HCT116 (cell line): ENCODE results near the gene TFPT.

ENCODE experiments used
- CEBPB ChIP-seq: IDR thresholded peaks from 2 replicates; pipeline ENCODE4 v1.6.1; 2012; ENCODE audit warnings: low read depth
- EGR1 ChIP-seq: IDR thresholded peaks from 2 replicates; pipeline ENCODE4 v1.6.1; 2012; ENCODE audit warnings: low read depth
- MAX ChIP-seq: IDR thresholded peaks from 2 replicates; pipeline ENCODE4 v1.6.1; 2012
- POLR2A ChIP-seq: IDR thresholded peaks from 2 replicates; pipeline ENCODE4 v1.7.0; 2011; ENCODE audit warnings: borderline replicate concordance; ENCODE audit not compliant: insufficient read depth, insufficient read length; ENCODE audit errors: extremely low read depth
- POLR2AphosphoS5 ChIP-seq: IDR thresholded peaks from 2 replicates; pipeline ENCODE4 v1.6.1; 2011; ENCODE audit warnings: mild to moderate bottlenecking, low read depth, low read length, moderate library complexity
- YY1 ChIP-seq: IDR thresholded peaks from 2 replicates; pipeline ENCODE4 v1.6.1; 2011; ENCODE audit warnings: low read length, low read depth, moderate library complexity, mild to moderate bottlenecking; ENCODE audit not compliant: insufficient replicate concordance; ENCODE audit errors: extremely low read depth
- ZBTB33 ChIP-seq: IDR thresholded peaks from 2 replicates; pipeline ENCODE4 v1.6.1; 2011; ENCODE audit warnings: mild to moderate bottlenecking, low read length, moderate library complexity; ENCODE audit not compliant: insufficient replicate concordance; ENCODE audit errors: extremely low read depth
- TF ChIP-seq, protein P1 (sequence below), 3 experiments: fragments of 200-600 bp in 1 of 3; sonication (generic) in 1 of 3; IDR thresholded peaks in 2 of 3; conservative IDR thresholded peaks in 1 of 3; 2 replicates each; pipeline ENCODE4 v1.5.1; 2012 to 2017; ENCODE audit warnings: low read depth in 2 of 3, low read length in 2 of 3, antibody characterized with exemption in 1 of 3, borderline replicate concordance in 1 of 3, control low read depth in 1 of 3, mild to moderate bottlenecking in 1 of 3, mixed read lengths in 1 of 3, mixed run types in 1 of 3, moderate library complexity in 1 of 3; ENCODE audit not compliant: insufficient read depth in 1 of 3

DNA sequence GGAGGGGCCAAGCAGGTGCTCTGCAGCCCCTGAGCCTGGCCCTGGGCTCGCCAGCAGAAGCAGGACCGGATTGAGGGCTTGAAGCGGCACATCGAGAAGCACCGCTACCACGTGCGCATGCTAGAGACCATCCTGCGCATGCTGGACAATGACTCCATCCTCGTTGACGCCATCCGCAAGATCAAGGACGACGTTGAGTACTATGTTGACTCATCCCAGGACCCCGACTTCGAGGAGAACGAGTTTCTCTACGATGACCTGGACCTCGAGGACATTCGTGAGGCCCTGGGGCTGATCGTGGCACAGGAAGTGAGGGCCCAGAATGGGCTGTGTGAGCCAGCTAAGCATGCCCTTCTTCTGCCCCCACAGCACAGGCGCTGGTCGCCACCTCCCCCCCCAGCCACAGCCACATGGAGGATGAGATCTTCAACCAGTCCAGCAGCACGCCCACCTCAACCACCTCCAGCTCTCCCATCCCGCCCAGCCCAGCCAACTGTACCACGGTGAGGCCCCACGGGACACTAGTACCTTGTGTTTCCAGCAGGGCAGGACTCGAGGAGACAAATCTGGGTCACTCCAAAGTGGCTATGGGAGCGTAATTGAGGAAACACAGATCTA lies 30.2 kb upstream of the TFPT start:
- TF ChIP-seq POLR2AphosphoS5 (no peak), EGR1 (no peak), YY1 (no peak), ZBTB33 (no peak), MAX (no peak), POLR2A (no peak), CEBPB (no peak)
- TF ChIP-seq, protein P1, sequence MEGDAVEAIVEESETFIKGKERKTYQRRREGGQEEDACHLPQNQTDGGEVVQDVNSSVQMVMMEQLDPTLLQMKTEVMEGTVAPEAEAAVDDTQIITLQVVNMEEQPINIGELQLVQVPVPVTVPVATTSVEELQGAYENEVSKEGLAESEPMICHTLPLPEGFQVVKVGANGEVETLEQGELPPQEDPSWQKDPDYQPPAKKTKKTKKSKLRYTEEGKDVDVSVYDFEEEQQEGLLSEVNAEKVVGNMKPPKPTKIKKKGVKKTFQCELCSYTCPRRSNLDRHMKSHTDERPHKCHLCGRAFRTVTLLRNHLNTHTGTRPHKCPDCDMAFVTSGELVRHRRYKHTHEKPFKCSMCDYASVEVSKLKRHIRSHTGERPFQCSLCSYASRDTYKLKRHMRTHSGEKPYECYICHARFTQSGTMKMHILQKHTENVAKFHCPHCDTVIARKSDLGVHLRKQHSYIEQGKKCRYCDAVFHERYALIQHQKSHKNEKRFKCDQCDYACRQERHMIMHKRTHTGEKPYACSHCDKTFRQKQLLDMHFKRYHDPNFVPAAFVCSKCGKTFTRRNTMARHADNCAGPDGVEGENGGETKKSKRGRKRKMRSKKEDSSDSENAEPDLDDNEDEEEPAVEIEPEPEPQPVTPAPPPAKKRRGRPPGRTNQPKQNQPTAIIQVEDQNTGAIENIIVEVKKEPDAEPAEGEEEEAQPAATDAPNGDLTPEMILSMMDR (IDR thresholded peaks at IDR 0.05 in 2 of 3, conservative IDR thresholded peaks at IDR 0.05 in 1 of 3; ENCODE audit: borderline replicate concordance in 1 of 3, insufficient read depth in 1 of 3, low read depth in 2 of 3, low read length in 2 of 3), result no peak
